ENCODE data around the gene DOK5.

- TF ChIP-seq POLR2AphosphoS5 (IDR thresholded peaks at IDR 0.05; ENCODE audit: low read depth, low read length) (no peak), POLR2A (IDR thresholded peaks at IDR 0.05; ENCODE audit: low read depth, low read length) (no peak), TAF1 (IDR thresholded peaks at IDR 0.05; ENCODE audit: borderline replicate concordance, low read depth, low read length) (no peak)
Observed at GRCh38 chr20:54601831-54602515, 126.6 kb downstream of the DOK5 start.

Measured in GM12892 (cell line).